Measurements from ENCODE around the gene FSTL4. TPM values are rescaled to one million over a fixed set of nuclear protein-coding genes. Genes with fewer than 3 reads are reported as not detected.

The FSTL4 gene
- polyA plus RNA-seq, 3 donors, result 0.76 to 1.8 (median 0.89) TPM

GRCh38 chr5:133483406-133484090 lies 128.8 kb downstream of the FSTL4 start:
- no peak for DNase-seq (ENCODE audit: low read depth in 3 of 3, low spot score in 2 of 3)

GRCh38 chr5:133482028-133482427 lies 130.3 kb downstream of the FSTL4 start:
- no peak for DNase-seq (ENCODE audit: low read depth in 3 of 3, low spot score in 2 of 3)

GRCh38 chr5:133480866-133481265 lies 131.5 kb downstream of the FSTL4 start:
- no peak for DNase-seq (ENCODE audit: low read depth in 3 of 3, low spot score in 2 of 3)

GRCh38 chr5:133480366-133480765 lies 132.0 kb downstream of the FSTL4 start:
- no peak for DNase-seq (ENCODE audit: low read depth in 3 of 3, low spot score in 2 of 3)

GRCh38 chr5:133478199-133478985 lies 133.9 kb downstream of the FSTL4 start:
- no peak for DNase-seq (ENCODE audit: low read depth in 3 of 3, low spot score in 2 of 3)

- DNase-seq (ENCODE audit: low read depth in 3 of 3, low spot score in 2 of 3), result no peak
These were observed 136.4 kb downstream of the FSTL4 start for GRCh38 chr5:133475986-133476385.

- DNase-seq (ENCODE audit: low read depth in 3 of 3, low spot score in 2 of 3), result no peak
These were observed 137.3 kb downstream of the FSTL4 start for GRCh38 chr5:133474851-133475590.

- no peak for DNase-seq (ENCODE audit: low read depth in 3 of 3, low spot score in 2 of 3)
These were observed 139.1 kb downstream of the FSTL4 start for GRCh38 chr5:133473291-133473690.

GRCh38 chr5:133472829-133473228 lies 139.5 kb downstream of the FSTL4 start:
- DNase-seq (ENCODE audit: low read depth in 3 of 3, low spot score in 2 of 3), result no peak

GRCh38 chr5:133471699-133472098 lies 140.6 kb downstream of the FSTL4 start:
- DNase-seq (ENCODE audit: low read depth in 3 of 3, low spot score in 2 of 3), result no peak

- DNase-seq (ENCODE audit: low read depth in 3 of 3, low spot score in 2 of 3), result no peak
These were observed 141.5 kb downstream of the FSTL4 start for GRCh38 chr5:133470841-133471240.

- DNase-seq (ENCODE audit: low read depth in 3 of 3, low spot score in 2 of 3), result no peak
These were observed 142.5 kb downstream of the FSTL4 start for GRCh38 chr5:133469846-133470245.

GRCh38 chr5:133469252-133469651 lies 143.1 kb downstream of the FSTL4 start:
- DNase-seq (ENCODE audit: low read depth in 3 of 3, low spot score in 2 of 3), result no peak

- no peak for DNase-seq (ENCODE audit: low read depth in 3 of 3, low spot score in 2 of 3)
These were observed 143.7 kb downstream of the FSTL4 start for GRCh38 chr5:133468596-133468995.

GRCh38 chr5:133467826-133468463 lies 144.4 kb downstream of the FSTL4 start:
- peak in 1 of 3 donors; percentile 29 for DNase-seq (ENCODE audit: low read depth in 3 of 3, low spot score in 2 of 3)

- DNase-seq (ENCODE audit: low read depth in 3 of 3, low spot score in 2 of 3), result no peak
These were observed 145.0 kb downstream of the FSTL4 start for GRCh38 chr5:133467335-133467779.

- DNase-seq (ENCODE audit: low read depth in 3 of 3, low spot score in 2 of 3), result no peak
These were observed 145.6 kb downstream of the FSTL4 start for GRCh38 chr5:133466556-133467334.

- no peak for DNase-seq (ENCODE audit: low read depth in 3 of 3, low spot score in 2 of 3)
These were observed 148.3 kb downstream of the FSTL4 start for GRCh38 chr5:133464013-133464412.

GRCh38 chr5:133461796-133462516 lies 150.4 kb downstream of the FSTL4 start:
- no peak for DNase-seq (ENCODE audit: low read depth in 3 of 3, low spot score in 2 of 3)

Data from right renal cortex interstitium (tissue), 3 donors.